Brain microvascular endothelial cell (primary cell): Measurements from ENCODE around the gene PHTF2.

ENCODE experiments used
- DNase-seq: peaks from one replicate; pipeline ENCODE4 v3.0.0-alpha.2; 2020
- H3K27ac ChIP-seq: fragments of 250-450 bp; sonication (Bioruptor Pico); 2 replicates; pipeline ENCODE4 v1.5.1; 2020; ENCODE audit warnings: mild to moderate bottlenecking, moderate library complexity
- H3K27me3 ChIP-seq: fragments of 250-450 bp; sonication (Bioruptor Pico); replicated peaks from 2 replicates; pipeline ENCODE4 v1.5.1; 2020; ENCODE audit warnings: mild to moderate bottlenecking
- H3K36me3 ChIP-seq: fragments of 250-450 bp; sonication (Bioruptor Pico); replicated peaks from 2 replicates; pipeline ENCODE4 v1.5.1; 2020; ENCODE audit warnings: mild to moderate bottlenecking
- H3K4me3 ChIP-seq: 2 replicates; pipeline ENCODE4 v1.5.1; 2011; ENCODE audit warnings: low read depth, mild to moderate bottlenecking, control low read depth, low read length, moderate library complexity
- in situ Hi-C: cut with HindIII; loops from 2 replicates; pipeline ENCODE4 v1.10.0; 2017; ENCODE audit warnings: low sequenced_read_pairs, low pct_ligation_motif_present
- TF ChIP-seq, protein P1 (sequence below): IDR thresholded peaks from 2 replicates; pipeline ENCODE4 v1.5.1; 2011; ENCODE audit warnings: low read depth, mild to moderate bottlenecking, moderate library complexity, low read length, control low read depth, inconsistent platforms; ENCODE audit errors: missing control alignments

PHTF2 gene

DNA sequence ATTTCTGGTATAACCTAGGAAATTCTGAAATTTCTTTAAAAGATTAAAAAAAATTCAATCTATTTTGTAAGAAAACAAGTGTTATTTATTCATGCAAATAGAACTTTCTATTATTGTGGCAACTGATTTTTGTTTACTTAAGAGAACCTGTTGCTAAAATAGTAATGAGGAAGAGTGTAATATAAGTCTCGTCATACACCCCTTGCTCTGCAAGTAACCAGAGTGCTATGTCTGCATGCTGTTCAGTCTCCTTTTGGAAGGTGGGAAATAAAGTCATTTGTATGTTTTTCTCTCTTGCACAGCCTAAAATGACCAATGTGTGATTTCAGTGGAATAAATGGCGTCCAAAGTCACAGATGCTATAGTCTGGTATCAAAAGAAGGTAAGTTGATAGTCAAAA, 41.3 kb downstream of the PHTF2 start:
- Histone ChIP-seq H3K27me3 (no peaks in the 10 kb centered on the region), H3K27ac (no peak overlapping the region), H3K36me3 (no peaks in the 10 kb centered on the region), H3K4me3 (no peak overlapping the region)
- in situ Hi-C loops: no loop called here
- DNase-seq: no peak
- TF ChIP-seq, protein P1, sequence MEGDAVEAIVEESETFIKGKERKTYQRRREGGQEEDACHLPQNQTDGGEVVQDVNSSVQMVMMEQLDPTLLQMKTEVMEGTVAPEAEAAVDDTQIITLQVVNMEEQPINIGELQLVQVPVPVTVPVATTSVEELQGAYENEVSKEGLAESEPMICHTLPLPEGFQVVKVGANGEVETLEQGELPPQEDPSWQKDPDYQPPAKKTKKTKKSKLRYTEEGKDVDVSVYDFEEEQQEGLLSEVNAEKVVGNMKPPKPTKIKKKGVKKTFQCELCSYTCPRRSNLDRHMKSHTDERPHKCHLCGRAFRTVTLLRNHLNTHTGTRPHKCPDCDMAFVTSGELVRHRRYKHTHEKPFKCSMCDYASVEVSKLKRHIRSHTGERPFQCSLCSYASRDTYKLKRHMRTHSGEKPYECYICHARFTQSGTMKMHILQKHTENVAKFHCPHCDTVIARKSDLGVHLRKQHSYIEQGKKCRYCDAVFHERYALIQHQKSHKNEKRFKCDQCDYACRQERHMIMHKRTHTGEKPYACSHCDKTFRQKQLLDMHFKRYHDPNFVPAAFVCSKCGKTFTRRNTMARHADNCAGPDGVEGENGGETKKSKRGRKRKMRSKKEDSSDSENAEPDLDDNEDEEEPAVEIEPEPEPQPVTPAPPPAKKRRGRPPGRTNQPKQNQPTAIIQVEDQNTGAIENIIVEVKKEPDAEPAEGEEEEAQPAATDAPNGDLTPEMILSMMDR: no peak

DNA sequence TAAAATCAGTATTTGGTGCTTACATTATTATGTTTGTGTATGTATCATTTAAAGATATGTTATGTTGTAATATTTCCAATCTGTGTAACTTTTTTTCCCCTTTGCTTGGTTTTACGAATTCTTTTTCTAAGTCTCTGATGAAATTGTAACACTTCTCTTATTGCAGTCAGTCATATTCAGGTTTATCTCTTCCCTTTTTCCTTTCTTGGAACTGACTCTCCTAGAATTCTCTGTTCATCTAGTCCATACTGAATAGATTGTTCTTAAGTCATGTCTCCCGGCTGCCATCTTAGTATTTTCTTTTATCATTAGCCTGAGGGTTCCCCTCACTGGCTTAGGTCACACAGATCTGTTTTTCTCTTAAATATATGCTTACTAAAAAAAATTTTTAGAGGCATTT, 44.6 kb downstream of the PHTF2 start:
- Histone ChIP-seq H3K36me3 (no peaks in the 10 kb centered on the region), H3K4me3 (no peak overlapping the region), H3K27ac (no peak overlapping the region), H3K27me3 (no peaks in the 10 kb centered on the region)
- TF ChIP-seq, protein P1: no peak
- no peak for DNase-seq
- in situ Hi-C loops: no loop called here

DNA sequence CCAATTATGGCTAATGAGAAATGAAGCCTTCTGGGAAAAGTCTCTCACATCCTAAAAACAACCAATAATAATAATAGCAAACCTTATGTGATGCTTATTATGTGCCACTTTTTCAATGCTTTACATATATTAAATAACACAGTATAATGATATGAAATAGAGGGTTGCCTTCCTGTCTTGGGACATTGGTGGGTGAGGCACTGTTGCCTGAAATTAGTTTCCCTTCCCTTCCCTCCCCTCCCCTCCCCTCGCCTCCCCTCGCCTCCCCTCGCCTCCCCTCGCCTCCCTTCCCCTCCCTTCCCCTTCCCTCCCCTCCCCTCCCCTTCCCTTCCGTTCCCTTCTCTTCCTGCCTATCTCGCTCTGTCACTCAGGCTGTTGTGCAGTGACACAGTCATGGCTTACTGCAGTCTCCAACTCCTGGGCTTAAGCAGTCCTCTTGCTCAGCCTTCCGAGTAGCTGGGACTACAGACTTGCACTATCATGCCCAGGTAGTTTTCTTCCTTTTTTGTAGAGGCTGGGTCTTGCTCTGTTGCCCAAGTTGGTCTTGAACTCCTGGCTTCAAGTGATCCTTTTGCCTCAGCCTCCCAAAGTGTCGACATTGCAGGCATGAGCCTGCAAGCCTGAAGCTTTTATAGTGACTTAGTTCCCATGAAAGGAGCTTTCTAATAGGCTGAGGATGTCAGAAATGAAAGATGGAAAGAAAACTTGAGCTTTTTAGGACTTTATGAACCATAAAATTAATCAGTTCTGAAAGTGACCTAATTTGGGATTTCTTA, 47.9 kb downstream of the PHTF2 start:
- DNase-seq: no peak
- in situ Hi-C loops: no loop called here
- Histone ChIP-seq H3K36me3 (no peaks in the 10 kb centered on the region), H3K4me3 (no peak overlapping the region), H3K27ac (no peak overlapping the region), H3K27me3 (no peaks in the 10 kb centered on the region)
- TF ChIP-seq, protein P1: no peak

DNA sequence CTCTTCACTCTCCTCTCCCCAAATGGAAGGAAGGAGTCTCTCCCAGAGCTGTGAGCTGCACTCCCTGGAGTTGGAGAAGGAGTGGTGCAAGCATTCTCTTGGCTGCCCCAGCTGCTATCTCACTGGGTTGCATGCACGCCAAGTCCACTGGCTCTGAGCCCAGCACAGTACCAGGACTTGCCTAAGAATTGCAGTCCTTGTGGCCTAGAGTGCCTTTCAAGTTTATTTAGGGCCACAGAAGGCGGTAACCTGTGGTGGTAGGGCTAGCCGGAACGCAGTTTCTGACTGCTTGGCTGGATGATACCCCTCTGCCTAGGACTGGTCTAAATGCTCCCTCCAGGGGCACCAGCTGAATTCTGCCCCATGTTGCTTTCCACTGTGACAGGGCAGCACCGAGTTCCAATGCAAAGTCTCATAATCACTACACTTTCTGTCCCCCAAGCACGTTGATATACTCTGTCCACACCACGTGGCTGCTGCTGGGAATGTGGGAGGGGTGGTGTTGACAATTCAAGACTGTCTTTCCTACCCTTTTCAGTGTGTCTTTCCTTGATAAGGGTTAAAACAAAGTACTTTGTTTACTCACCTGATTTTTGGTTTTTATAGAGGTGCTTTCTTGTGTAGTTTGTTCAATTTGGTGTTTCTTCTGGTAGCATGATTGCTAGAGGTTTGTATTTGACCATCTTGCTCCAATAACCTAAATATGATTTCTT, 57.0 kb downstream of the PHTF2 start:
- TF ChIP-seq, protein P1: no peak
- Histone ChIP-seq H3K36me3 (no peaks in the 10 kb centered on the region), H3K27ac (no peak overlapping the region), H3K27me3 (no peaks in the 10 kb centered on the region), H3K4me3 (no peak overlapping the region)
- DNase-seq: no peak
- in situ Hi-C loops: no loop called here

DNA sequence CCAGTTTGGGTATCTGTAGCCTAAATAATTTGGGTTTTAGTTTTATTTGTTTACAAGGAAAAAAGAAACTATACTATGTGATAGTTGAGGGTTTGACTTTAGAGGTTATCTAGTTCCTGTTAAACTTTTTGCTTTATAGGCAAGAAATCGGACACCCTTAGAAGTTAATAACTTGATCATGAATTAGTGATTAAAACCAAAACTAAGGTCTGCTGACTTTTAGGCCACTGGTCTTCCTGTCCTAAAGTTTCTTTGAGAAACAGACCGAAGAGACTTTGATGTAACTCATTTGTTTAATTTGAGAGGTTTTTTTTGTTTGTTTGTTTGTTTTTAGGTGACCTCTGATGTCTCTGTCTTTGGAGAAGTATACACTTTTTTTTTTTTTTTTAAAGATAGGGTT, 59.7 kb downstream of the PHTF2 start:
- Histone ChIP-seq H3K36me3 (no peaks in the 10 kb centered on the region), H3K27me3 (no peaks in the 10 kb centered on the region), H3K27ac (no peak overlapping the region), H3K4me3 (no peak overlapping the region)
- DNase-seq: no peak
- in situ Hi-C loops: no loop called here
- TF ChIP-seq, protein P1: no peak
